CD4-positive, alpha-beta T cell treated with Interleukin-2 at 100 ng/mL for 4 hours (primary cell): ENCODE results near the gene CRYZ.
"Not testable (repeated sequence)": the region's sequence is repeated elsewhere in the genome, so short reads cannot be mapped to it uniquely, and the experiment has no call there.

Source experiments
- DNase-seq: peaks from one replicate; pipeline ENCODE4 v3.0.0-alpha.2; 2020; ENCODE audit warnings: low spot score

The CRYZ gene

DNA sequence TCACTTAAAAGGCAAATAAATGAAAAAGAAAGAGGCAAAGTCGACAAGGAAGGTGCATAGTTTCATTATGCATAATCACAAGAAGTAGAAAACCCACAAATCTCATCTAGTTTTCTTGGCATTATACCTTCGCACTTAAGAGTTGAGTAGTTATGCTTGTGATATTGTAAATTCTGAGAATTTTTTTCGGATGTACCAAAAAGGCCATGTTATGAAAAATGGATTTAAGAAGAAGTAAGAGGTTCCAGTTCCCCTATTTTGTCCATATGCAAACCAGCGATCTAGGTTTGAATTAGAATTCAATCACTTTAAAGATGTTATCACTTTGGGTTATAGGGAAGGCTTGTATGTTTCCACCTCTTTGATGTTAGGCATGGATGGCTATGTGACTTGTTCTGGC lies 51.4 kb downstream of the CRYZ start:
- DNase-seq, result no peak

DNA sequence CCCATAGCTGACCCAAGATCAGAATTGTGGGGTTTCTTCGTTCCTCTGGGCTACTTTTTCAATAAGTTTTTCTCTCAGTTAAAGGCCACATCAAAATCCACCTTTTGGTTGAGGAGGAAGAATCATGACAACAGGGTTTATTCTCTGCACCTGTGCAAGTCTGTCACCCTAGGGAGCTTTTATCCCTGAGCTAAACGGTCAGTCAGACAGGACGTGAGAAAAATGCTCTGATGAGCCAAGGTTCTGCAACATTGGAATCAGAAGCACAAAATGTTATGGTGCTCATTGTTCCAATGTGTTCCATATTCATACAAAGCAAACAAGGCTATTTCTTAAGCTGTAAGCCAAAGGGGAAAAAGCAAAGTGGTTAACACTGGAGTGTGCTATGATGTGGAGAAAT lies 51.8 kb downstream of the CRYZ start:
- no peak for DNase-seq

DNA sequence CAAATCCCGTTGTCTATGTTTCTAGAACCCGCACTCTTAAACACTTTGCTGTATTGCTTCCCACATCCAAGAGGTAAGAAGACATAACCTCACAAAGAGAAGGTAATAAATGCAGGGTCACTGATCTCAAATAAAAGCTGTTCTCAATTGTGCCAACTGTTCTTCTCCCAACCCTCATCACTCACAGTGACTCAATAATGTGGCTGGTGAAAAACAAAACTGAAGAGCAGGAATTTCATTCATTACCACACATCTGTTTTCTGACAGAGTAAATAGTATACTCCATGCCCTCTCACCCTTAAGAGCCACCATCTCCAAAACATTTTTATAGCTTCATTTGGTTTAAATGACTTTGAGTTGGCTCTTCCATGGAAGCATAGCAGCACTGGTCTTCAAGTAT lies 53.0 kb downstream of the CRYZ start:
- no peak for DNase-seq

DNA sequence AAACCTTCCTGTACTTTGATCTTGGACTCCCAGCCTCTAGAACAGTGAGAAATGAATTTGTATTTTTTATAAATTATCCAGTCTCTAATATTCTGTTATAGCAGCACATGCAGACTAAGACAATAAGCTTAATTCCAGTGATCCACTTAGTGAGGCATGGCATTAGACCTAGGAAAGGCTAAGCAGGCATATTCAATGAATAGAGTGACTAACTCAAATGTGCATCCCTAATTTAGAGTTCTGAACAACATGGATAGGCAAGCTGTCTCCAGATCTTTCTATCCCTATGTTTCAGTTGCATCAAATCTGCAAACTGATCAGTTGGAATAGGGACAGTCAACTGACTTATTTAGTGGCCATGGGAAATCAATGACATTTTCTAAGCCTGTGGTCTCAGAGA lies 54.9 kb downstream of the CRYZ start:
- no peak for DNase-seq

DNA sequence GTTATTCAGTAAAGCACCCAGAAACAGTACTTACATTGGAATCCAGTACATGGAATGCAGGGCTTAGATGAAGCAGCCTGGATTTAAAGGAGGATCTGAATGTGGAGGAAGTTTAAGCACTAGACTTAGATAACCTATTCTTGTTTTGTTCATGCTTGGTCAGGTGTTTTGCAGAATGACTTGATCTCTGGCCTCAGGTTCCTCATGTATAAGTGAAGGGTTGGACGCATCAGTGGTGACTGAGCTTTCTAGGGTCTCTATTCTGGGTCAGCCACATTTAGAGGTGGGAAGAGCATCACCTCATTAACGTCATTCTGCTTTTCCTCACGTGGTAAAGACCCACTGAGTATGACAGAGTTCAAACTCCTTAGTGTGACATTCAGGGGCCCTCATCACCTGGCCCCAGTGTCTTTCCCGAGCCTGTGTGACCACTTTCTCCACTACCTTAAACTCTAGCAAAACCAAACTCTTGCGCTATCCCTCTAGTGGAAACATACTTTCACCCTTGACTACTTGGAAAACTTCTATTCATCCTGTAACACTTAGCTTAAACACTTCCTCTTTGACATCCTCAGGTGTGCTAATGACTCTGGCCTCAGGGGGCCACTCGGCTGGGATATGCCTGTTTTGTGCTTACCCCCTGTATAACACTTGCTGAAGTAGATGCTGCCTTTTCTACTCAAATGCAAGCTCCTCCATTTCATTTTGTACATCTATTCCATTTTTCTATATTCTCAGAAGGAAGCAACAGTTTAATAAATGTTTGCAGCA lies 58.4 kb downstream of the CRYZ start:
- DNase-seq, result no peak

DNA sequence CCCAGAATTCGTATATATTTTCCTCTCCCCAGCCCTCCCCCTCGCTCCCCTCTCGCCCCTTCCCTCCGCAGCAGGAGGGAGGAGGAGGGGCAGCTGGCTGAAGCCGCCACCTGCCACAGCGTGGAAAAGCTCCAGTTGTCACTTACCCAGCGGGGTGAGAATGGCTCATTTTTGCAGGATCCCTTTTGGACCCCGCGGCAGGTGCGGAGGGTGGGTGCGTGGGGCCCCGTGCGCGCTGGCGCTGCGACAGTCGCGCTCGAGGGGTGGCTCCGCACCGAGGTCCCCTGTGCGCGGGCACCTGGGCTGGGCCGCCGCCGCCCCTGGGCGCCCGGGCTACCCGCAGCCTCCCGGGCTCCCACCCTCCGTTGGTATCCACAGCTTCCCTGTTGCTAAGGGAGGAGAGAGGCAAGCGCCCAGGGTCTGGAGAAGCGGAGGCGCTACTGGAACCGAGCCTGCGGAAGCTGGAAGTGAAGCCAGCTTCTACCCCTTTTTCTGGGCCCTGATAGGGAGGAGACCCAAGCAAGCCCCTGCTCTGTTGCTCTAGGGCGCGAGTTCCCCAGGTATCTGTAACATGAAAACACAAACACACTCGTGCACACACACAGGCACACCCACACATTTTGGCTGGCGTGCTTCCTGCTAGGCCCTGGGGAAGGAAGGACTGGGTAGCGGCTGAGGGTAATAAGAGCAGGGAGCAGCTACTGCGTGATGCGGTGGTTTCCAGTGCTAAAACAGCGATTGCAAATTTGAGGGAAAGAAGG lies 59.3 kb downstream of the CRYZ start, which contains the start of gene ERICH3:
Gene ERICH3, minus strand, starts transcription at position 442 of the 761 bp plus-strand sequence. Its CDS starts 273 bp downstream, at position 169.
- DNase-seq, result no peak

DNA sequence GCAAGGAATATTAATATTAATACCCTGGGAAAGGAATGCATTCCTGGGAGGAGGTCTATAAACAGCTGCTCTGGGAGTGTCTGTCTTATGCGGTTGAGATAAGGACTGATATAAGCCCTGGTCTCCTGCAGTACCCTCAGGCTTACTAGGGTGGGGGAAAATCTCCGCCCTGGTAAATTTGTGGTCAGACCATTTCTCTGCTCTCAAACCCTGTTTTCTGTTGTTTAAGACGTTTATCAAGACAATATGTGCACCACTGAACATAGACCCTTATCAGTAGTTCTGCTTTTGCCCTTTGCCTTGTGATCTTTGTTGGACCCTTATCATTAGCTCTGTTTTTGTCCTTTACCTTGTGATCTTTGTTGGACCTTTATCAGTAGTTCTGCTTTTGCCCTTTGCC lies 62.0 kb downstream of the CRYZ start:
- DNase-seq, result not testable (repeated sequence)
